Measurements from ENCODE around the gene AHRR.

The AHRR gene

GRCh38 chr5:468401-468800 lies 146.9 kb downstream of the AHRR start:
- no peak for TF ChIP-seq CTCF (IDR thresholded peaks at IDR 0.05; ENCODE audit: low read depth, low read length, missing control alignments)
- H3K4me3 ChIP-seq (ENCODE audit: low read depth, low read length): no peak overlapping the region
- in situ Hi-C loops (cut with HindIII; ENCODE audit: low sequenced_read_pairs): no loop called here
- no peak for DNase-seq (ENCODE audit: low read depth)

- in situ Hi-C loops (cut with HindIII; ENCODE audit: low sequenced_read_pairs): no loop called here
- no peak overlapping the region for H3K4me3 ChIP-seq (ENCODE audit: low read depth, low read length)
- no peak for TF ChIP-seq CTCF (IDR thresholded peaks at IDR 0.05; ENCODE audit: low read depth, low read length, missing control alignments)
- no peak for DNase-seq (ENCODE audit: low read depth)
Measured at GRCh38 chr5:469752-470483, 148.4 kb downstream of the AHRR start.

- no peak for DNase-seq (ENCODE audit: low read depth)
- H3K4me3 ChIP-seq (ENCODE audit: low read depth, low read length): no peak overlapping the region
- TF ChIP-seq CTCF (IDR thresholded peaks at IDR 0.05; ENCODE audit: low read depth, low read length, missing control alignments): no peak
- in situ Hi-C loops (cut with HindIII; ENCODE audit: low sequenced_read_pairs): no loop called here
Measured at GRCh38 chr5:470961-471749, 149.6 kb downstream of the AHRR start.

- DNase-seq (ENCODE audit: low read depth): no peak
- H3K4me3 ChIP-seq (ENCODE audit: low read depth, low read length): peak overlapping the region; percentile 83
- in situ Hi-C loops (cut with HindIII; ENCODE audit: low sequenced_read_pairs): no loop called here
- TF ChIP-seq CTCF (IDR thresholded peaks at IDR 0.05; ENCODE audit: low read depth, low read length, missing control alignments): no peak
Measured at GRCh38 chr5:471750-472058, 150.2 kb downstream of the AHRR start.

- TF ChIP-seq CTCF (IDR thresholded peaks at IDR 0.05; ENCODE audit: low read depth, low read length, missing control alignments): no peak
- in situ Hi-C loops (cut with HindIII; ENCODE audit: low sequenced_read_pairs): no loop called here
- no peak for DNase-seq (ENCODE audit: low read depth)
- H3K4me3 ChIP-seq (ENCODE audit: low read depth, low read length): peak overlapping the region; percentile 83
Measured at GRCh38 chr5:472076-472655, 150.7 kb downstream of the AHRR start.

- TF ChIP-seq CTCF (IDR thresholded peaks at IDR 0.05; ENCODE audit: low read depth, low read length, missing control alignments): no peak
- peak; percentile 4 for DNase-seq (ENCODE audit: low read depth)
- peak overlapping the region; percentile 83 for H3K4me3 ChIP-seq (ENCODE audit: low read depth, low read length)
- in situ Hi-C loops (cut with HindIII; ENCODE audit: low sequenced_read_pairs): no loop called here
Measured at GRCh38 chr5:472656-473550, 151.4 kb downstream of the AHRR start.
